Fibroblast of peridontal ligament (primary cell): ENCODE data around the gene ATP2C1.
"Not testable (repeated sequence)": the region's sequence is repeated elsewhere in the genome, so short reads cannot be mapped to it uniquely, and the experiment has no call there.

Experiments
- DNase-seq: peaks from one replicate; pipeline ENCODE4 v3.0.0-alpha.2; 2010; ENCODE audit errors: extremely low read depth

The ATP2C1 gene

GRCh38 chr3:130893376-130894129 is at the start of gene ATP2C1:
Gene ATP2C1, plus strand, starts transcription at chr3:130894084. Its CDS starts 686 bp downstream, at chr3:130894770.
- DNase-seq: peak; percentile 93

GRCh38 chr3:130844462-130844861 is 49.4 kb upstream of the ATP2C1 start:
- DNase-seq: no peak

- DNase-seq: no peak
These were observed 47.7 kb upstream of the ATP2C1 start for GRCh38 chr3:130846181-130846580.

GRCh38 chr3:130849091-130849552 is 44.8 kb upstream of the ATP2C1 start:
- DNase-seq: no peak

- peak; percentile 29 for DNase-seq
These were observed 43.7 kb upstream of the ATP2C1 start for GRCh38 chr3:130850044-130850797.

- no peak for DNase-seq
These were observed 43.0 kb upstream of the ATP2C1 start for GRCh38 chr3:130850843-130851242.

- DNase-seq: no peak
These were observed 42.6 kb upstream of the ATP2C1 start for GRCh38 chr3:130851277-130851676.

GRCh38 chr3:130853581-130853980 is 40.3 kb upstream of the ATP2C1 start:
- no peak for DNase-seq

GRCh38 chr3:130854208-130854864 is 39.5 kb upstream of the ATP2C1 start:
- DNase-seq: no peak

GRCh38 chr3:130857336-130858026 is 36.4 kb upstream of the ATP2C1 start:
- DNase-seq: no peak

GRCh38 chr3:130862130-130862529 is 31.8 kb upstream of the ATP2C1 start:
- DNase-seq: not testable (repeated sequence)

- no peak for DNase-seq
These were observed 28.4 kb upstream of the ATP2C1 start for GRCh38 chr3:130865489-130865888.

GRCh38 chr3:130866327-130866726 is 27.6 kb upstream of the ATP2C1 start:
- no peak for DNase-seq

GRCh38 chr3:130870423-130870822 is 23.5 kb upstream of the ATP2C1 start:
- no peak for DNase-seq

- no peak for DNase-seq
These were observed 17.3 kb upstream of the ATP2C1 start for GRCh38 chr3:130876594-130876993.

- DNase-seq: no peak
These were observed 15.4 kb upstream of the ATP2C1 start for GRCh38 chr3:130878464-130878863.

GRCh38 chr3:130889416-130889946 is 4.4 kb upstream of the ATP2C1 start:
- DNase-seq: no peak

GRCh38 chr3:130892759-130893375 is 1.0 kb upstream of the ATP2C1 start:
- peak; percentile 85 for DNase-seq

GRCh38 chr3:130894130-130894985 is 474 bp downstream of the ATP2C1 start:
- DNase-seq: peak; percentile 19

GRCh38 chr3:130894986-130895280 is 1.0 kb downstream of the ATP2C1 start:
- DNase-seq: peak; percentile 40
